Posterior cingulate gyrus (tissue), 11 donors: ENCODE data around the gene GPRC5B.

Source experiments
- DNase-seq, 10 donors: peaks; one replicate each; pipeline versions ENCODE4 v3.0.0 to v3.0.0-alpha.2; 2020 to 2021; ENCODE audit warnings: mixed read lengths in 3 of 10
- intact Hi-C: fragments of 100-400 bp; cut with DNase I; formaldehyde crosslinking; loops from one replicate; pipeline ENCODE4 v1.15.1; 2023

GPRC5B gene

DNA sequence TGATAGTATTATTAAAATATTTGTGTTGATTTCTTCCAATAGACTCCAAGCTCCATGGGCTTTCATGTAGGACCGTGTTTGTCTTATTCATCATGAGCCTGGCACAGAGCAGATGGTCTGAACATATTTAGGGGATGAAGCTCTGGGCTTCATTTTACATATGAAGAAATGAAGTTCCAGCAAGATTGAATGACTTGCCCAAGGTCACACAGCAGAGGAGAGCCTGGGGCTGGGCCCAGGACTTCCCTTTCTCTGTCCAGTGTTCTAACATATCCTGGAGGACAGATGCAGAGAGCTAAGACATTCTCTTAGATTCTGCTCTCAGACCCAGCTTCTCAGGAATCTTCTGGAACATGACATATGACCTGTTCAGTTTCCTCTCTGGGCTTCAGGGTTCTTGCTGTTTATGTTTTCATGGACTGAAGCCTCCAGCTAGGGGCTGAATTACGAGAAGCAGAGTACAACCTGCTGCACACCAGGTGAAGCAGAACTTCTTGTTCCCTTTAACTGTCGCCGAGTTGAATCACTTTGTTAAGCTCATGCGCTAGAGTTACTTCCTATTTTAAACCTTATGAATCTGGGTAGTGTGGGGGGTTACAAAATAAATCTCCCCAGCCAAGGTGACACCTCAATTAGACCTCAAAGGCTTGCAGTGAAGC, 53.6 kb downstream of the GPRC5B start:
- intact Hi-C loops, result no loop called here
- no peak for DNase-seq

DNA sequence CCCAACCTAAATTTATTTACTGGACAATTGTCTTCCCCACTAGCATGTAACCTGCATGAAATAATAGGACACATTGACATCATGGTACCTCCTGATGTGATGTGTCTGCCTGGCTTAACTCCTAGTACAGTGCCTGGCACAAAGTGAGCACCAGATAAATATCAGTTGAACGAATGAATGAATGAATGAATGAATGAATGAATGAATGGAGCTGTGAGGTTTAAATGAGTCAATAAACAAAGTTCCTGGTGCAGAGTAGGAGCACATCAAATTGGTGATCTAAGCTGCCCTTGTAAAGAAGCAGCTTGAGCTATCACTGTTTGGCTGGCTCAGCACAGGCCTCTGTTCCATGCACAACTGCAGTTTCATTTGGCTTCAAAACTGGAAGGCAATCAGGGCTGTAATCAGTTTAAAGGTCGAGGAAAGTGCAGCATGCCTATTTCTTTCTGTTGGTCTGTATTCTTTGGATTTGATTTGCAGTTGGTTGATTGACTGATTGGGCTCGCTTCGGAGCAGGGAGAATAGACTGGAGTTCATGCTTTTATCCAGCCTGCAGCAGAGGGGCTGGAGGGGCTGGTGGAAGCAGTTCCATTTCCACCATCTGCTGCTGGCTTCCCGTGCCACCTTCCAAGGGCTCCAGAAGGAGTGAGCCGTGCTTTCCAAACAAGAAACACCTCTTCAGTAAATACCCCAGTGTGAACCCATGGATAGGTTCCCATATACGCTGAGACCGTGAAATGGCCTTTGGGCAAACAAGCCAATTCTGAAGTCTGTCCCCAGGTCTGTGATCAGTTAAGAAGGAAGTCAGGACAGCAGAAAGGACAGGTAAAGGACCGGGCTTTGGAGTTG, 54.6 kb downstream of the GPRC5B start:
- no peak for DNase-seq
- intact Hi-C loops, result no loop called here

DNA sequence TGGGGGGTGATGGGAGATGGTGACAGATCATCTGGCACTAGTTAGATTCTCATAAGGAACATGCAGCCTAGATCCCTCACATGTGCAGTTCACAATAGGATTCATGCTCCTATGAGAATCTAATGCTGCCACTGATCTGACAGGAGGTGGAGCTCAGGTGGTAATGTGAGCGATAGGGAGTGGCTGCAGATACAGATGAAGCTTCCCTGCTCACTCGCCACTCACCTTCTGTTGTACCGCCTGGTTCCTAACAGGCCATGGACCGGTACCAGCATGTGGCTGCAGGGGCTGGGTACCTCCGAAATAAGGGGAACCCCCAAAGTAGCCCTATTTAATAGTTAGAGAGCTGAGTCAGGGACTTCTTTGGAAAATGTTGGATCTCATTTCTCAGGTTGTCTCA, 60.4 kb downstream of the GPRC5B start:
- no peak for DNase-seq
- intact Hi-C loops, result no loop called here

DNA sequence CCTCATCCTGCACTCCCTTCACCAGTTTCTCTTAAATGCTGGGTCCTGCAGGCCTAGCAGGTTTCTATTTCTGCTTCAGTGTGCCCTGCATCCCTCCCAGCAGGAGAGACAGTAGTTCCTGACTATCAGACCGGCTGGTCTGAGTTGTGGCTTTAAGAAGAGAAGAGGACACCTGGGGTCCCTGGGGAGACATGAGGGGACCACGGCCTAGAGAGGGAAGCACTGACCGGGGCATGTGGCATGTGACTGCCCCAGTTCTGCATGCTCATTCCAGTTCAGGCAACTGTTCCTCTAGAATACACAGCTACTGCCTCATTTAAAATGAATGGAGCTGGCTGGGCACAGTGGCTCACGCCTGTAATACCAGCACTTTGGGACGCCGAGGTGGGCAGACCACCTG, 61.3 kb downstream of the GPRC5B start:
- intact Hi-C loops, result no loop called here

DNA sequence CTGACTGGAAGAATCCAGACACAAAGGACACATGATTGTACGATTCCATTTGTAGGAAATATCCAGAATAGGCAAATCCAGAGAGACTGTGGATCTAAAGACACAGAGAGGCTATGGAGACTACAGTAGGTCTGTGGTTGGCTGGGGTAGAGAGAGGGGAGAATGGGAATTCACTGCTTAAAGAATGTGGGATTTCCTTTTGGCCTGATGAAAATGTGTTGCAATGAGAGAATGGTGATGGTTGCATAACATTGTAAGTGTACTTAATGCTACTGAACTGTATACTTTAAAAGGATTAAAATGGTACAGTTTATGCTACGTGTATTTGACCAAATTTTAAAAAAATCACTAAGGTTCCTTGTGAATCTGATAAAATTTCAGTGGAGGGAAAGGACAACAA, 62.1 kb downstream of the GPRC5B start:
- intact Hi-C loops, result no loop called here
- DNase-seq, result no peak

More for the DNA sequence above, 61.3 kb downstream of the GPRC5B start:
- no peak for DNase-seq

DNA sequence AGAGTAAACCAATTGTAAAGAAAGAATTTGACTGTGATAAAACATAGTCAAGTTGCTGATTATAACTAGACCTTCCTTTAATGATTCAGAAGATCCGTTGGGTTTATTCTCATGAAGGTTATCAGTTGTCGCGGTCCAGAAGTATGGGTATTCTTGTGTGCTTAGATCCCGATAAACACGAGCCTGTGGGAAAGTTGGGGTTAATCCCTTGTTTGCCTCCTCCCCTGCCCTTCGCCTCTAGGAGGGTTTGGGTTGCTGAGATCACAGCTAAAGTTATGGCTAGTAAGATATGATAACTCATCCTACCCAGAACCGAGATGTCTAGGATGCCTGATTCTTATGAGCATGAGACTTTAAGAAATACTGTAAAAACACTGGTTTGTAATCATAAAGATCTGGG, 66.8 kb downstream of the GPRC5B start:
- intact Hi-C loops, result no loop called here
- no peak for DNase-seq

DNA sequence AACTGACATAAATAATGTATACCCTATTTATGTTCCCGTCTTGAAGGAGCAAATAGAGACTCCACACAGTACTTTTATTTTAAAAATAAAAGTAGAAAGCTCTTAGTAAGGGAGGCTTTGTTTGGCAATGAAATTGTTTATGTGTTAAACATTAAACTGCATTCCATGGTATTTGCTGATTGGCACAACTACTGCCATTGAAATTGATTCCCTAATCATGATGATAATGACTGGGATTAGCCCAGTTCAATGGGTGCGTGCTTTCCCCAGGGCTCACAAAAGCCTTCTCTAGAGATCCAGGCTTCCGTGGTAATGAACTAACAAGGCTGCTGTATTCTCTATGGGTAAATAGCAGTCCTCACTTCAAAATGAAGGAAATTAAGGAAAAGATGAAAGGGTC, 67.5 kb downstream of the GPRC5B start:
- DNase-seq, result no peak
- intact Hi-C loops, result no loop called here

DNA sequence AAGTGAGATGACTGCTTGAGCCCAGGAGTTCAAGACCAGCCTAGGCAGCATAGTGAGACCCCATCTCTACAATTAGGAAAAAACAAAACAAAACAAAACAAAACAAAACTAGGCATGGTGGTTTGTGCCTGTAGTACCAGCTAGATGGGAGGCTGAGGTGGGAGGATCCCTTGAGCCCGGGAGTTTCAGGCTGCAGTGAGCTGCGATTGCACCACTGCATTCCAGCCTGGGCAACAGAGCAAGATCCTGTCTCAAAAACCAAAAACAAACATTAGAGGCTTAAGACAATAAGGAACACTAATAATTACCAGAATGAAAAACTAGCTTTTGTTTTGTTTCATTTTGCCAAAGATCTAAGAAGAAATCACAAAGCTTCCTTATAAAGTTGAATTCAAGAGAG, 69.2 kb downstream of the GPRC5B start:
- intact Hi-C loops, result no loop called here
- no peak for DNase-seq

DNA sequence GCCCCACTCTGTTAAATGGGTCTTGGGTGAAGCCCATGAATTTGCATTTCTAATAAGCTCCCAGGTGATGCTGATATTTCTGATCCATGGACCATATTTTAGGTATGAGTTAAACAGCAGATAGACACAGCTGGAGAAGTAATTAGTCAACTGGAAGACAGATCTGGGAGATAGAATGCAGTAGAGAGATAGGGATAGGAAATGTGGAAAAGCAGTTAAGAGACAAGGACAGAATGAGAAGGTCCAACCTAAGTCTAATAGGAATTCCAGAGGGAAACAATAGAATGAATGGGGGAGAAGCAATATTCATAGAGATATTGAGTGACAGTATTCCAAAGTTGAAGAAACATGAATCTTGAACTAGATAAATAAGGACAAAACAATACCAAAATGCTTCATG, 71.7 kb downstream of the GPRC5B start:
- intact Hi-C loops, result no loop called here
- DNase-seq, result no peak

DNA sequence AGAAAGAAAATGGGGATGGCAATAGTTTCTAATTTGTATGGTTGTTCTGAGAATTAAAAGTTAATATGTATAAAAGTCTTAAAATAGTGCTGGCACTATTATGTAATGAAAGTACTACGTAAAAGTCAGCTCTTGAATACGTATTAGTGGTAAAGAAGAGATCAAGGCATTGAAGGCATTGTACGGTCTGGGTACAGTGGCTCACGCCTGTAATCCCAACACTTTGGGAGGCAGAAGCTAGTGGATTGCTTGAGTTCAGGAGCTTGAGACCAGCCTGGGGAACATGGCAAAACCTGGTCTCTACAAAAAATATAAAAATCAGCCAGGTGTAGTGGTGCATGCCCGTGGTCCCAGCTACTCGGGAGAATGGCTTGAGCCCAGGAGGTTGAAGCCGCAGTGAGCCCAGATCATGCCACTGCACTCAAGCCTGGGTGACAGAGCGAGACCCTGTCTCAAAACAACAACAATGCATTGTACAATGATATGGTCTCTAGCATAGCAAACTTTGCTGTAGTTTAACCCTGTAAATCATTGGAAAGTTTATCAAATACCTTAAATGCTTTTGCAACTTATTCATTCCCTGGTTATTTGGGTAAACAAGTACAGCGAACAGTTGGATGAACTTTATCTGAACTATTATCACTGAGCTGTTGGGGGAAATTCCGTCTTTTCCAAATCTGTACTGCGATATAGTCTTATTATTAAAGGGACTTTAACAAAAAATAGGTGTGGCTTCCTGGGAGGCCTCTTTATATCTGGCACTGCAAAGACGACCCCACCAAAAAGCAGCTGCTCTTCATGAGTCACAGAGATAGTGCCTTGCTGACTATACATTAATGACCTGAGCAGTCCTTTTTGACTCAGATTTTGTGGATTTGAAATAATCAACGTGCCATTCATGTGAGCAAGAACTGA, 73.6 kb downstream of the GPRC5B start:
- DNase-seq, result no peak
- intact Hi-C loops, result no loop called here

DNA sequence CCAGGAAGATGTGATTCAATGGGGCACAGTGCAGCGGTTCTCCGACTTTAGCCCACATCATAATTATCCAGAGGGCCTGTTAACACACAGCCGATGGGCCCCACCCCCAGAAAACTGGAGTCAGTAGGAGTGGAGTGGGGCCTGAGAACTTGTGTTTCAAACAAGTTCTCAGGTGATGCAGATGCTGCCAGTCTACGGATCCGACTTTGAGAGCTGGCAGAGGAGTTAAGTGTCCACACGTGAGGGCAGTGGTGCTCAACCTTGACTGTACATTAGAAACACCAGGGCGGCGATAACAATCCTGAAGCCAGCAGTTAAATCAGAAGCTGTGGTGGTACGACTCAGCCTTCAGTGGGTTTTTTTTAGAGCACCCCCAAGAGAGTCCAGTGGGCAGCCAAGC, 75.0 kb downstream of the GPRC5B start:
- intact Hi-C loops, result no loop called here
- no peak for DNase-seq

DNA sequence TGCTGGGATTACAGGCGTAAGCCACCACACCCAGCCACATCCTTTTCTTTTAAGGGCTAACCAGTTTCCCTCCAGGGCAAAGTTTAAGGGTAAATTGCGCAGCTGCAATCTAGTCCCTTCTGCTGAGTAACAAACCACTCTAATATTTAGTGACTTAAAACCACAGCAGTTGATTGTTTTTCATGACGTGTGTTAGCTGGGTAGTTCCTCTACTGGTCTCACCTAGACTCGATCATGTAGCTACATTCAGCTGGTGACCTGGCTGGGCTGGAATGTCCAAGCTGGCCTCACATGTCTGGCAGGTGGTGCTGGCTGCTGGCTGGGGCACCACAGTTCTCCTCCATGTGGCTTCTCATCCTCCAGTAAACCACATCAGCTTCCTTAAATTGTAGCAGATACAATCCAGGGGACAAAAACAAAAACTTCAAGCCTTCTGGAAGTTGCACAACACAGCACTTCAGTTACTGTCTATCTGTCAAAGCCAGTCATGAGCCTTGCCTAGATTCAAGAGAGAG, 75.5 kb downstream of the GPRC5B start:
- peak in 2 of 10 donors; percentile 62 to 82 for DNase-seq

DNA sequence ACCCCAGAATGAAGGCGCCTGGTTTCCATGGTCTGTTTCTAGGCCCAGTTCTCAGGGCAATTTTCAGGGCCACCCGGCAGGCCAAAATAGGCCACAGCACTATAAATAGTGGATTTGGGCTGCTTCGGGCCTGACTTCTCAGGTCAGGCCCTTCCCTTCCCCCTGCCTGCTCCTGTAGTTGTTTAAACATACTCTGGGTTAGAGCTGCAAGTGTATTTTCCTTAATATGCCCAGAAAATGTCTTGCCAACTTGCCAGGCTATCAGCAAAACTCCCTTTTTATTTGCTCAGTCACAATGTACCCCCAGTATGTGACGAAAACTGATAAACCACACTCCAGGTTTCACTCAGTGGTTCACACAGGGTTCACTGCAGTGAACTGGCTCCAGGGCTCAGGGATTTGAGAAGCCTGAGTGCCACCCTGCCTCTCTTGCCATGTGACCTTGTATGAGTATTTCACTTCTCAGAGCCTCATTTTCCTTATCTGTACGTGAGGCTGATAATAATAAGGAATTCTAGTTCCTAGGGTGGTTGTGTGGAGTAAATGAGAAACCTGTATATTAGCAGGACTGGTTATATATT, 76.5 kb downstream of the GPRC5B start:
- intact Hi-C loops, result no loop called here
- DNase-seq, result peak in 6 of 10 donors; percentile 10 to 77 (median 32)

More for the DNA sequence above, 75.5 kb downstream of the GPRC5B start:
- intact Hi-C loops, result no loop called here
